Measurements from ENCODE around the gene ID4.
A peak's percentile ranks its signal among the peaks of the same experiment; 100 is the strongest.

GRCh38 chr6:19837511-19838441 is 606 bp downstream of the ID4 start:
- 0 out of 2 replicates have a peak, but pooled peaks have one; percentile 8 for TF ChIP-seq CTCF (conservative IDR thresholded peaks at IDR 0.05; ENCODE audit: low read length)
- TF ChIP-seq EZH2phosphoT487 (IDR thresholded peaks at IDR 0.05; ENCODE audit: borderline replicate concordance, low read depth, low read length) = no peak
